ENCODE data around the gene ESYT3.

The ESYT3 gene, protein sequence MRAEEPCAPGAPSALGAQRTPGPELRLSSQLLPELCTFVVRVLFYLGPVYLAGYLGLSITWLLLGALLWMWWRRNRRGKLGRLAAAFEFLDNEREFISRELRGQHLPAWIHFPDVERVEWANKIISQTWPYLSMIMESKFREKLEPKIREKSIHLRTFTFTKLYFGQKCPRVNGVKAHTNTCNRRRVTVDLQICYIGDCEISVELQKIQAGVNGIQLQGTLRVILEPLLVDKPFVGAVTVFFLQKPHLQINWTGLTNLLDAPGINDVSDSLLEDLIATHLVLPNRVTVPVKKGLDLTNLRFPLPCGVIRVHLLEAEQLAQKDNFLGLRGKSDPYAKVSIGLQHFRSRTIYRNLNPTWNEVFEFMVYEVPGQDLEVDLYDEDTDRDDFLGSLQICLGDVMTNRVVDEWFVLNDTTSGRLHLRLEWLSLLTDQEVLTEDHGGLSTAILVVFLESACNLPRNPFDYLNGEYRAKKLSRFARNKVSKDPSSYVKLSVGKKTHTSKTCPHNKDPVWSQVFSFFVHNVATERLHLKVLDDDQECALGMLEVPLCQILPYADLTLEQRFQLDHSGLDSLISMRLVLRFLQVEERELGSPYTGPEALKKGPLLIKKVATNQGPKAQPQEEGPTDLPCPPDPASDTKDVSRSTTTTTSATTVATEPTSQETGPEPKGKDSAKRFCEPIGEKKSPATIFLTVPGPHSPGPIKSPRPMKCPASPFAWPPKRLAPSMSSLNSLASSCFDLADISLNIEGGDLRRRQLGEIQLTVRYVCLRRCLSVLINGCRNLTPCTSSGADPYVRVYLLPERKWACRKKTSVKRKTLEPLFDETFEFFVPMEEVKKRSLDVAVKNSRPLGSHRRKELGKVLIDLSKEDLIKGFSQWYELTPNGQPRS

DNA sequence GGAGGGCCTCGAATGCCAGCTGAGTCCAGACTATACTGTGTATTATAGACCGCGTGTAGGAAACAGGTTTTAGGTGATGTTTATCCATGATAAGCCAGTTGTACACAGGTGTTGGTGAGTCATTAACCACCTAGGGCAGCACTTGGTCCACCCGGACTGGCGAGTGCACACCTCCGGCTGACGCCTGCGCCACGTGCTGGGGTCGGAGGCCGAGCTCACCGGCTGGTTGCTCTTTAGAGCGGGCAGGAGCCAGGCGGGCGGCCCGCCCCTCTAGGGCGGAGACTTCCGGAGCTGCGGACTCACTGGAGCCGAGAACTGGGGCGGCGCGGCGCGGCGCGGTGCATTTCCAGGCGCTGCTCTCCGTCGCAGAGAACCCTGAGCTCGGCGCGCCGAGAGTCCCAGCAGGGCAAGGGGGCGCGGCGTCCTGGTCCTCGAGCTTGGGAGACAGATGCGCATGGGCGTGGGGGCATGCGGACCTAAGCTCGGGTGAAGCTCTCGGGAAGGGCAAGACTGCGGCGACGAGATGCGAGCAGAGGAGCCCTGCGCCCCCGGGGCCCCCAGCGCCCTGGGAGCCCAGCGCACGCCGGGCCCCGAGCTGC lies at the start of gene ESYT3:
TSS of gene ESYT3 (plus strand) at position 341 of the 599 bp plus-strand sequence. CDS start at position 524, 183 bp downstream.
- DNase-seq (ENCODE audit: low spot score) = peak; percentile 54

DNA sequence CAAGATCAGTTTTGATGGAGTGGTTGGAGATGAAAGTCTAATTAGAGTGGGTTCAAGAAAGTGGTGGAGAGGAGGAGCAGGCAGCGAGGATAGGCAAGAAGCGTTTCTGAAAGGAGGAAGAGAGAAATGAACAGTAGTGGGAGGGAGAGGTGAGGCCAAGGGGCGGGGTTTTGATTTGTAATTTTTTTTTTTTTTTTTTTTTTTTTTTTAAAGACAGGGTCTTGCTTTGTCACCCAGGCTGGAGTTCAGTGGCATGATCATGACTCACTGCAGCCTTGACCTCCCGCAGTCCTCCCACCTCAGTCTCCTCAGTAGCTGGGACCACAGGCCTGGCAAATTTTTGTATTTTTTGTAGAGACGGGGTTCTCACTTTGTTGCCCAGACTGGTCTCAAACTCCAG lies 49.4 kb upstream of the ESYT3 start:
- DNase-seq (ENCODE audit: low spot score) = no peak

DNA sequence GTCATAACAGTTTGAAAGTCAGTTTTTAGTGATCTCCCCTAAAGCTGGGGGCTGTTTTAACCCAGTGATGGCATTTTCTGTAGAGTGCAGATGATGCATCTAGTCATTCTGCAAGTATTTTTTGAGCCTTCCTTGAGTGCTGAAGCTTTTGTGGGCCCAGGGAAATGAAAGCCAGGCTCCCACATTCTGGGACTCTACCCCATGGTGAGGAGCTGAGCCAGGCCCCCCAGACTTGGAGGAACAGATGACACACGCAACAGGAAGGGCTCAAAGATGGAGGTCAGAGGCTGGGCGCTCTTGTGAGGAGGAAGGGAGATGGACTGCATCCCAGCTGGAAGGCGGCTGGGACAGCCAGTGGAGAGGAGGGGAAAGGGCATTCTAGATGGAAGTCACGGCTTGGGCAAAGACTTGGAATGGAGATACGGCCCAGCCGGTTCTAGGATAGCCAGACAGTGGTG lies 45.2 kb upstream of the ESYT3 start:
- DNase-seq (ENCODE audit: low spot score) = no peak

DNA sequence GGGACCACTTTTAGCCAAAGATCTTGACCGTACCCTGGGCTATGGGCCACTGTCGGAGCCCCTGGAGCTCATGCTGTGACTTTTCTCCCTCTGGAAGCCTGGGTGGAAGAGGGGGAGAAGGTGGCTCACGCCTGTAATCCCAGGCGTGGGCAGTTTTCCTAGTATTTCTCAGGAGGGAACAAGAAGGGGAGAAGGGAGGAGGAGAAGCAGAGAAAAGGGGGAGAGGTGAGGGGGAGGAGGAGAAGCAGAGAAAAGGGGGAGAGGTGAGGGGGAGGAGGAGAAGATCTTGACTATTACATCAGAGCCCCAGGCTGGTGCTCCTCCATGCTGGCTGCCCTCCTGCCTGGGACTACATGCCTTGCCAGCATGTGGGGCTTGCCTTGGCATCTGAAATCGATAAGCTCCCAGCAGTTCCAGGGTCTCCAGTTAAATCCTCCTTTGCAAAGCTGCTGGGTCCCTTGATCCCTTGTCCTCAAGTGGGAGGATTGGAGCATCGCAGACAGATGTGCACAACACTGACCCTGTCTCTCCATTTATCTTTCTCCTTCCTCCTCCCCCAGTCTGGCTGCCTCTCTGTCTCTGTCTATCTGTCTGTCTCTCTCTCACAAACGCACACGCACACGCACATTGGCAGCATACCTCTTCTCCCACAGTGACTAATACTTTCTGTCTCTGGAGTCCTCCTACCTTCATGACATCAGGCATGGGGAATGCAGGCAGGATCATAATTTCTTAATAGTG lies 44.4 kb upstream of the ESYT3 start:
- DNase-seq (ENCODE audit: low spot score) = no peak

DNA sequence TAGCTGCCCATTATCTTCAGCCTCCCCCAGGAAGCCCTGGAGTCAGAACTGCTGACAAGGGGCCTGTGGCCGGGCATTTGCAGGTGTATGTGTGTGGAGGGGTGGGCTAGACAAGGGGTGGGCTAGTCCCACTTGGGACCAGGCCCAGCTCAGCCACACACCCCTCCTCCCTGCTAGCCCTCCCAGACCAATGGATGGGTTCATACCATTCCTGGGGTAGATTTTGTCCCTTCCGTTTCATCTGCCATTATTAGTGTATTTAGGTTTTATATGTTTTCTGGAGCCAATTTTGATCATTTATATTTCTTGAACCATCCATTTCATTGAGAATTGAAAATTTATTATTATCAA lies 43.9 kb upstream of the ESYT3 start:
- no peak for DNase-seq (ENCODE audit: low spot score)

DNA sequence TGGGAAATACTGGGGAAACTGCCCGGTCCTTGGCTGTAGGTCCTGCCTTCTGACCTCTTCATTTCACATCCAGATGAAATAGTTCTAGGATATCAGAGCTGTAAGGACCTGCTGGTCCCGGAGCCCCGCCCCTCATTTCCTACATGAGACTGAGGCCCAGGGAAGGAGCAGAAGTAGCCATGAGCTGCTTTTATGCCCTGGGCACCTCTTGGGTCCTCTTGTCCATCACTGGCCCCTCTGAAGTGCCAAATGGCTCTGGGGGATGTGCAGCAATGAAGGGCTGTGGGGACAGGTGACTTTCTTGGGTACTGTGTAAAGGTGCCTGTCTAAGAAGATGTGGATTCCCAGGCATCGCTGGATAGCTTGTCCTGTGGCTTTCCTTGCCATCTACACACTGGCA lies 40.3 kb upstream of the ESYT3 start:
- no peak for DNase-seq (ENCODE audit: low spot score)

DNA sequence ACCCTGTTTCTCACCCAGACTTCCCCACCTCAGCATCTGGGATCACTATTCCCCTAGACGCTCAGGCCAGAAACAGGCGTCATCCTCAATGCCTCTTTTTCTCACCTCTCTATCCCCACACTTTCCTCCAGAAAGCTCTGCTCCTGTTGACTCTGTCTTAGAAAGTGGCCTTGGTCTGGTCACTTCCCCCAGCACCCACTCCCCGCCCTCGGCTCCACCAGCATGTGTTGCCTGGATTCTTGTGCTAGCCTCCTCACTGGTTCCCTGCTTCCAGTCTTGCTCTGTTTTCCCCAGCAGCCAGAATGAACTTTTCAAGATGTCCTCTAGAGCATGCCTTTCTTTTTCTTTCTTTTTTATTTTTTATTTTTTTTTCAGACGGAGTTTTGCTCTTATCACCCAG lies 39.7 kb upstream of the ESYT3 start:
- DNase-seq (ENCODE audit: low spot score) = no peak

DNA sequence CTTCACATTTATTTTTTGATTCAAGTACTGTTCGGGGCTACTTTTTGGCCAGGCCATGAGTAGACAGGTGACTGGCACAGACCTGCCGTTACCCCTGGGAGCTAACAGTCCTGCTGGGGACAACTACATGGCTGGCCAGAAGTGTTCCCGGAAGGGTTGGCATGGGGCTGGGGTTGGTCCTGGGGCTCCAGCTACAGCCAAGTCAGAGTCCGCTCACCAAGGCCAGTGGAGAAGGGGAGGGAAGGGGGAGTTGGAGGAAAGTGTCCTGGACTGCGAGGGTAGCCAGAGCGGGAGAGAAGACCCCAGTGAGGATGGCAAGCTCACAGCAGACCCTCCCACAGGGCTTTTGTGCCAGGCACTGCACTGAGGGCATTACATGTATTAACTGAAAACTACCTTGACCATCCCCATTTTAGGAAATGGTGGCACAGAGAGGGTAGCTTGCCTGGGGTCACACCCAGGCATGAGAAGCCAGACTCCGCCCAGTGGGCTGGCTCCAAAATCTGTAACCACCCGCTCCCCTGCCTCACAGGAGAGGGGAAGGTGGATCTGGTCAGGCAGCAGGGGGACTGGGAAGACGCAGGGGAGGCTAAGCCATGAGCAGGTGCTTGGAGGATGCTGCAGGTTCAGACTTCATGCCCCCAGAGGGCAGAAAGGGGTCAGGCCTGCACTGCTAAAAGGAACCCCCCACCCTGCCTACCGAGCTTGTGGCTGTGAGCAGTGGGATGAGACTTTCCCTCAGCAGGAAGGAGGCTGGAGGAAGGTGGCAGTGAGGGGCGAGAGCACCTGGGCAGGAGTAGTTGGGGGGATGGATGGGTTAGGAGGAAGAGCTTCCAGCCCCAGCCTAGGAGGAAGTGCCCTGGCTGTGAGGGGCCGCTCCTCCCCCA lies 38.3 kb upstream of the ESYT3 start:
- no peak for DNase-seq (ENCODE audit: low spot score)

DNA sequence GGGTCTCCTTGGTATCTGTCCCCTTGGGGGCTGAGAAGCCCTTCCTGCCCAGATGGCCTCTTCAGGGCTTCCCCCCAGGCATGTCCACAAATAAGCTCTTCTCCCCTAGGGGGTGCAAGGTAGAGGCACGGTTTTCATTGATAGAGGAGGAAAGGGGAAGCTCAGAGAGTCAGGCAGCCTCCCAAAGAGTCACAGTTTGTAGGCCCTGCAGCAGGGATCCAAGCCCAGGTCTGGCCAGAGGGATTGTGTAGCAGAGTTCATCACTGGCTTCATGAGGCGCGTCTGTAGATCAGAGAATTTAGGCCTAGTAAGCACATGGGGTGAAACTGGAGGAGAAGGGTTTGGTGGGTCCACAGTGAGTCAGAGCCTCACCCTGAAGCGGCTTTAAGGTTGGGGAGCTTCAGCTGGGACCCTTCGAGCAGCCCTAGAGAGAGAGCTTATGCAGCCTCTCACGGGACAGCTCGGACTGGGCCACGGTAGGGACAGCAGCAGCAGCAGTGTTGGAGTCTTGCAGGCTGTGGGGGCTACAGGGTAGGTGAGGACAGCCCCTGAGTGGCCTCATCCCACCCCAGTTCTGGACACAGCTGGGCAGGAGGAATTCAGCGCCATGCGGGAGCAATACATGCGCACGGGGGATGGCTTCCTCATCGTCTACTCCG lies 37.5 kb upstream of the ESYT3 start:
- DNase-seq (ENCODE audit: low spot score) = no peak

DNA sequence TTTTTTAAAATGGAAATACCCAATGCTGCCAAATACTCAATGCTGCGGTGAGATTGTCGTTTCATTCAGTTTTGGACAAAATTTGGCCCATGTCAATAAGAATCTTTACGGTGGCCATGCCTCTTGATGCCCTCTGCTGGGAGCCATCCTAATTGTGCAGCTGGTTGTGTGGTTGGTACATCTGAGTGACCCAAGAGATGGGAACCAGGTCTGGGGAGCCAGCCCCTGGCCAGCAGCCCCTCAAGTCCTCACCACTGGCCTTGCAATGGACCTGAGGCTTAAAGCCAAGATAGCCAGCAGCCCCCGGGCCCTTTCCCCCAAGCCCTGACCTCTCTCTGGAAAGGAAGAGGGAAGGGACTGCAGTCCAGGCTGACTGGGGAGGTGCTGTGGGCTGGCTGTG lies 36.4 kb upstream of the ESYT3 start:
- no peak for DNase-seq (ENCODE audit: low spot score)

DNA sequence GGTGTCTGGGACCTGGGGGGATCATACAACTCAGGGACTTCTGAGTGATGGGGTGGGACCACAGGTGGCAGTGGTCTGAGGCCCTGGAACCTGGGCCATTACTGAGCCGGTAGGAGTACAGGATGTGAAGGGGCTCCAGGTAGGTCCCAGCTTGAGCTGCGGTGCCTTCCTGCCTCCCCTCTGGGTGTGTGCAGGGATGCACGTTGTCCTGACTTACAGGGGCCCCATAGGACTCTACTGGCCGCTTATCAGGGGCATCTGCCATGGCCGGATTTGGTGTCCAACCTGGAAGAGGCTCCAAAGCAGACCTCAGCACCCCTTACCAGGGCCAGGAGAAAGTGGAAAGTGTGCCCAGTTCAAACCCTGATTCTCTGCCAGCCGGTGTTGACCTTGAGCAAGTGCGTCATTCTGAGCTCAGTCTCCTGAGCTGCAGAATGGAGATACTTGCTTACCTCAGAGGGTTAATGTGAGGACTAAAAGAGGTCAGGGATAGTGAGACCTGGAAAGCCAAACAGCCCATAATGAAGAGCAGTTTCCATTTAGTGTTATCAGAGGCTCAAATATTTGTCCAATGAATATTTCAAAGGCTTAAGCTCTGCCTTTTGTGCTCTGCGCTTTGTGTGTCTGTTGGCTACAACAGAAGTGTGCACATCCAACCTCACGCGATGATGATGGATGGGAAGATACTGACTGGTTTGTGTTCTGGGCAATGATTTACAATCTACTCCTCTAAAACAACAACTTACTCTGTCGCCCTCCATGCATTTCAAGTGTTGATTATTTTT lies 35.4 kb upstream of the ESYT3 start:
- DNase-seq (ENCODE audit: low spot score) = no peak

DNA sequence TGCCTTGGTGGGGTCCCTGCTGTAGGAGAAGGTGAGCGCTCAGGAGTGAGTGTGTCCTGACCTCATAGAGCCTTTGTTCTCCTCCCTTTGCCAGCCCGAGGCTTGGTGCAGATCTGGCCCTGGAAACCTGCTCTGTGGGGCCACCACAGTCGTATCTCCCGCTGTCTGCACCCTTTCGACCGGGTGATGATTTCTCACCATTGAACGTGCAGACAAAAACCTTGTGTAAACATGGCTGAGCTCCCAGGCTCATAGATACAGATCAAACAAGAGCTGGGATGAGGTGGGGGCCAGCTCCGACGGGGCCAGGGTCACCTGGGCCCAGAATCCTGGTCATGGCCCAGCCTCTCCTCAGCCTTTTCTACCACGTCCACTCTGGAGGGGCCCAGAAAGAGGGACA lies 34.6 kb upstream of the ESYT3 start:
- DNase-seq (ENCODE audit: low spot score) = no peak

DNA sequence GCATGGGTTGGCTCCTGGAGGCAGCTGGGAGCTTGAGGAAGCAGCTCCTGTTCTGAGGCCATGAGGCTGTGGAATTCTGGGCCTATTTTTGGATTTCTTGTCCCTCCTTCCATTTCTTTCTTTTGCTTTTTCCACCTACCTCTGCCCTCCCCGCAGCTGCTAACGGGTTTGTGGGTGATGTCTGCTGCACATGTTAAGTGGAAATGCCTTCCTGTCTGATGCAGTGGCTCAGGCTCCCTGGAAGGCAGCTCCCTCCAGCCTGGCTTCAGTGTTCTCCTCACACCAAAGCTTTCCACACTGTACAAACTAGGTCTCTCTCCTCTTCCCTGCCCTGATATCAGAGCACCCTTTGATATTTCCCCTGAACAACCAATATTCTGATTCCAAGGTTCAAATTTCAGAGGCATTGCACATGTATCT lies 33.8 kb upstream of the ESYT3 start:
- DNase-seq (ENCODE audit: low spot score) = no peak

DNA sequence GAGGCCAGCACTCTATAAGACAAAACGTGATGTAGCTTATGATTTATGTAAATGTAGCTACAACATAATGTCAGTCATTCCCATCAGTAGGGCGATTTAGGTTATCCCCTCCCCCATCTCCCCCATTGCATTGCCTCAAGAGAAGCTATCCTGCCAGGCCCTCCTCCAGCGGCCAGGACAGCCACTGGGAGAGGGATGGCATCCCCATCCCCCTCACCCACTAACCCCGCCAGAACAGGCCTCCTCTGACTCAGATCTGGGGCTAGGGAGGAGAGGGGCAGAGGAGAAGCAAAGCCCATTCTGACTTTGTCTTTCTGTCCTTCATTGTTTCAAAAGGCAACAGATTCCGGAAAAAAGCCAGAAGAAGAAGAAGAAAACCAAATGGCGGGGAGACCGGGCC lies 32.6 kb upstream of the ESYT3 start:
- DNase-seq (ENCODE audit: low spot score) = no peak

DNA sequence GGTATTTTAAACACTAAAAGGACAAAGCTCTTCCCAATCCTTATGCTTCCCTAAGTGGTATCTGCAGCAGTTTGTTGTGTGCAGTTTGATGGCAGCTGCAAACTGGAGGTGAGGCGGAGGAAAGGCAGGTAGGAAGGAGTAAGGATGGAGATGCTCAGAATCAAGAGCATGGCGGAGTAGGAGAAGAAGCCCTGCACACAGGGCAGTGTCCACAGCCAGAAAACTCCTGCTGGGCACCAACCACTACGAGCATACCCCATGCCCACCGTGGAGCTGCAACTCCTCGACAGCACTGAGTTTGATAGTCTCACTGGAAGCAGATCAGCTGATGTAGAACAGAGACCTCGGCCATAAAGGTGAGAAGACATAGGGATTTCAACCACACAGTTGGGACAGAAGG lies 30.3 kb upstream of the ESYT3 start:
- DNase-seq (ENCODE audit: low spot score) = no peak

DNA sequence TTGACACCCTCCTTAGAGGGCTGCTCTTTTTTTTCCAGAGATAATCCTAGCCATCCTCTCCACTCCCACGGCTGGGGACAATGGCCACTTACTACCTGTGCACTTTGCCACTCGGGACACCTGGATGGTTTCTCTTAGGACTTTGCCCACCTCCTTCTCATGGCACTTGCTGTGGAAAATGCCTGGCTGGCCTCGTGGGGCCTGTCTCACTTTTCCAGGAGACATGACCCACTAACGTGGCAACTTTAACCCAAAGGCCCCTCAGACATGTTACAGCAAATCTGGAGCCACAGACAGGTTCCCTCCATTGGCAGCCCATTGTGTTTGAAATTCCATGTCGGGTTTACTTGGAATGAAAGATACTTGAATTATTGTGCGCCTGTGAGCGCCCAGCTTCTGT lies 29.4 kb upstream of the ESYT3 start:
- DNase-seq (ENCODE audit: low spot score) = no peak

DNA sequence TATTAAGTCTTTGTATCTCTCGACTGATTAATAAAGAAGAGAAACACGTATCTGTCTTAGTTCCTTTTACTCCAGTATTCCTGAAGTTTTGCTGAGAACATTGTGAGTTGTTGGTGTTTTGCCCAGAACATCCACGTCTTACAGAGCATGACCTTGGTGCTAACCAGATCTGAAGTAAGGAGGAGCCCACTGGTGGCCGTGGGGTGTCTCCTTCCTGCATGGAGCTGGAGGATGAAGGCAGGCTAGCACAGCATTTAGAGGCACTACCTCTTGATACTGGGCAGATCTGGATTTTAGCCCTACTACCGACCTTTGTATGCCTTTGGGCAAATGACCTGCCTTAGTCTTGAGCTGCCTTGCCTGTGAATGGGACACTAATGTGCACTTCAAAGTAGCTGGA lies 28.9 kb upstream of the ESYT3 start:
- no peak for DNase-seq (ENCODE audit: low spot score)

DNA sequence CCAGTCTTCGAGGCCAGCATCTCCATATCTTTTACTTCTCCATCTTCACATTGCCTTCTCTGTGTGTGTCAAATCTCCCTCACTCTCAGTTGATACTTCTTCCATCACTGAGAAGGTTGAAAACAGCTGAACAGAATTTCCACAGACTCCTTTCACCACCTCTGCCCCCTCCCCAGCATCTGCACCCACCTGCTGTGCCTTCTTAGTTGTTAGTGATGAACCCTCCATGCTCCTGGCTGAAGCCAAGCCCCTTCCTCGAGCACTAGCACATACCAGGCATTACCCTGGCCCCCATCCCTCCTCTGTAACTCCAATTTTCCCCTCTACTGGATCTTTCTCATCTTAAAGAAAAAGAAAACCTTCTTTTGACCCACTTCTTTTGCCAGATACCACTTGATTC lies 27.8 kb upstream of the ESYT3 start:
- DNase-seq (ENCODE audit: low spot score) = no peak

DNA sequence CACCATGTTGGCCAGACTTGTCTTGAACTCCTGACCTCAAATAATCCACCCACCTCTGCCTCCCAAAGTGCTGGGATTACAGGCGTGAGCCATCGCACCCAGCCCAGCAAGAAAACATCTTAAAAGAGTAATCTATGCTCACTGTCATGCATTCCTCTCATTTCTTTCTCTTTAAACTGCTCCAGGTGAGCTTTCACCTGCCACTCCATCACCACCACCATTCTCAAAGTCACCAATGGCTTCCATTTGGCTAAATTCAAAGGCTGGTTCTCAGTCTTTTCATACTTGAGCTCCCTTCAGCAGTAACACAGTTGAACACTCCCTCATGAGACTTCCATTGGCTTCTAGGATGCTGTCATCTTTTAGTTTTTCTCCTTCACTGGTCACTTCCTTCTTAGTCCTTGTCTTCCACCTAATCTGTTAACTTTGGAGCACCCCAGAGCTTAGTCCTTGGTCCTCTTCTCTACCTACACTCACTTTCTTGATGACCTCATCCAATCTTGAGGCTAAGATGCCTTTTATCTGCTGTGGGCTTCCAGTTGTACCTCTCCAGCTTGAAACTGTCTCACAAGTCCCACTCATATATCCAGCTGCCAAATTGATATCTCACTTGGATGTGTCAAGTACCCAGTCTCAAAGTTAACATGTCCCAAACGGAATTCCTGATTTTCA lies 27.0 kb upstream of the ESYT3 start:
- no peak for DNase-seq (ENCODE audit: low spot score)
